IMR-90 (cell line): ENCODE results near the gene MON1A. TPM values are rescaled to one million over a fixed set of nuclear protein-coding genes. Genes with fewer than 3 reads are reported as not detected.
A peak's percentile ranks its signal among the peaks of the same experiment; 100 is the strongest.

Source experiments
- ATAC-seq: fragments of 200-7000 bp; cut with Tn5 transposase; 2 replicates; pipeline ENCODE4 v1.9.1; 2020; ENCODE audit warnings: low read depth, mild to moderate bottlenecking, moderate library complexity
- BruUV-seq: library from RNA; stranded (reverse); fragments of 400-500 nt; replicated peaks from 2 replicates; lab custom pipeline; 2021; lab: Mats Ljungman, UMichigan
- CTCF ChIA-PET: fragments of 300-600 bp; formaldehyde crosslinking; extraction: SDS; loops from one replicate; lab custom pipeline; 2021; ENCODE audit warnings: antibody characterized with exemption; lab: Yijun Ruan, JAX
- POLR2A ChIA-PET: fragments of 300-600 bp; sonication (Branson Sonifier 250); formaldehyde crosslinking; loops from one replicate; lab custom pipeline; 2022; ENCODE audit warnings: antibody characterized with exemption; ENCODE audit not compliant: unreplicated experiment; lab: Charles Lee
- DNase-seq: peaks from one replicate; pipeline ENCODE4 v3.0.0; 2013
- H2AFZ ChIP-seq: replicated peaks from 2 replicates; pipeline ENCODE3; 2013; ENCODE audit warnings: low read length, mild to moderate bottlenecking; ENCODE audit not compliant: poor library complexity
- H2AK5ac ChIP-seq: 2 replicates; pipeline ENCODE4 v1.6.1; 2013; ENCODE audit warnings: low read depth, low read length, inconsistent platforms
- H2AK9ac ChIP-seq: replicated peaks from 2 replicates; pipeline ENCODE3; 2013; ENCODE audit warnings: mild to moderate bottlenecking, low read depth, low read length, moderate library complexity; ENCODE audit not compliant: poor library complexity
- H2BK120ac ChIP-seq: 2 replicates; pipeline ENCODE4 v1.6.1; 2013; ENCODE audit warnings: low read depth, low read length, inconsistent platforms
- H2BK15ac ChIP-seq: 3 replicates; pipeline ENCODE4 v1.6.1; 2013; ENCODE audit warnings: low read depth, low read length, inconsistent platforms
- H2BK20ac ChIP-seq: 2 replicates; pipeline ENCODE4 v1.6.1; 2013; ENCODE audit warnings: low read depth, mild to moderate bottlenecking, inconsistent platforms, low read length, moderate library complexity
- H2BK5ac ChIP-seq: 2 replicates; pipeline ENCODE4 v1.6.1; 2013; ENCODE audit warnings: mild to moderate bottlenecking, low read depth, low read length, inconsistent platforms; ENCODE audit not compliant: poor library complexity, severe bottlenecking
- H3K14ac ChIP-seq: replicated peaks from 2 replicates; pipeline ENCODE4 v1.6.1; 2013; ENCODE audit warnings: low read depth, low read length, inconsistent platforms
- H3K18ac ChIP-seq: 2 replicates; pipeline ENCODE4 v1.6.1; 2013; ENCODE audit warnings: low read depth, low read length, control low read depth
- H3K23ac ChIP-seq: 2 replicates; pipeline ENCODE4 v1.6.1; 2013; ENCODE audit warnings: low read depth, low read length, inconsistent platforms
- H3K27ac ChIP-seq: 2 replicates; pipeline ENCODE4 v1.5.1; 2013; ENCODE audit warnings: mild to moderate bottlenecking, control low read depth, low read length; ENCODE audit not compliant: insufficient read depth
- H3K27me3 ChIP-seq: 2 replicates; pipeline ENCODE4 v1.6.1; 2013; ENCODE audit warnings: low read length; ENCODE audit not compliant: control insufficient read depth, insufficient read depth
- H3K36me3 ChIP-seq: 2 replicates; pipeline ENCODE4 v1.6.1; 2013; ENCODE audit warnings: low read length, mixed read lengths; ENCODE audit not compliant: control insufficient read depth, insufficient read depth
- H3K4ac ChIP-seq: 2 replicates; pipeline ENCODE4 v1.6.1; 2013; ENCODE audit warnings: low read depth, low read length, inconsistent platforms
- H3K4me1 ChIP-seq: 2 replicates; pipeline ENCODE4 v1.6.1; 2013; ENCODE audit warnings: low read length, mixed read lengths; ENCODE audit not compliant: control insufficient read depth, insufficient read depth
- H3K4me2 ChIP-seq: 2 replicates; pipeline ENCODE4 v1.6.1; 2013; ENCODE audit warnings: low read depth, mild to moderate bottlenecking, control low read depth, low read length, moderate library complexity
- H3K4me3 ChIP-seq: 2 replicates; pipeline ENCODE4 v1.5.1; 2013; ENCODE audit warnings: low read depth, mild to moderate bottlenecking, control low read depth, low read length, moderate library complexity; ENCODE audit not compliant: insufficient read depth
- H3K56ac ChIP-seq: 2 replicates; pipeline ENCODE4 v1.6.1; 2013; ENCODE audit warnings: low read length, inconsistent platforms; ENCODE audit not compliant: insufficient read depth; ENCODE audit errors: extremely low read depth
- H3K79me1 ChIP-seq, 2 experiments: 2 replicates each; pipeline ENCODE4 v1.6.1; 2013; ENCODE audit warnings: low read length in 2 of 2, inconsistent platforms in 1 of 2, low read depth in 1 of 2
- H3K9ac ChIP-seq: 2 replicates; pipeline ENCODE4 v1.6.1; 2013; ENCODE audit warnings: low read depth, low read length, control low read depth
- H3K9me1 ChIP-seq: 2 replicates; pipeline ENCODE4 v1.6.1; 2013; ENCODE audit warnings: low read length, inconsistent platforms; ENCODE audit not compliant: insufficient read depth
- H3K9me3 ChIP-seq: 2 replicates; pipeline ENCODE4 v1.6.1; 2013; ENCODE audit warnings: low read length; ENCODE audit not compliant: control insufficient read depth, insufficient read depth
- H4K20me1 ChIP-seq: 2 replicates; pipeline ENCODE4 v1.6.1; 2013; ENCODE audit warnings: low read length, inconsistent platforms; ENCODE audit not compliant: insufficient read depth
- H4K5ac ChIP-seq: 2 replicates; pipeline ENCODE4 v1.6.1; 2013; ENCODE audit warnings: mild to moderate bottlenecking, low read depth, low read length, control low read depth
- H4K8ac ChIP-seq, 2 experiments: 2 replicates each; pipeline ENCODE4 v1.6.1; 2013; ENCODE audit warnings: low read depth in 2 of 2, low read length in 2 of 2, control low read depth in 1 of 2, inconsistent platforms in 1 of 2
- H4K91ac ChIP-seq: 2 replicates; pipeline ENCODE4 v1.6.1; 2013; ENCODE audit warnings: low read depth, low read length, inconsistent platforms; ENCODE audit not compliant: insufficient read depth
- BHLHE40 ChIP-seq: fragments of 150-350 bp; IDR thresholded peaks from 2 replicates; pipeline ENCODE4 v1.6.1; 2016; ENCODE audit warnings: mild to moderate bottlenecking, low read depth, low read length
- CEBPB ChIP-seq: IDR thresholded peaks from 2 replicates; pipeline ENCODE4 v1.6.1; 2012; ENCODE audit warnings: low read depth, low read length, improper control_type of control experiment
- FOS ChIP-seq: fragments of 150-350 bp; IDR thresholded peaks from 2 replicates; pipeline ENCODE4 v1.6.1; 2016; ENCODE audit warnings: low read depth, low read length
- MAFK ChIP-seq: IDR thresholded peaks from 2 replicates; pipeline ENCODE4 v1.6.1; 2012; ENCODE audit warnings: low read depth, low read length, improper control_type of control experiment
- MAZ ChIP-seq: IDR thresholded peaks from 2 replicates; pipeline ENCODE4 v1.6.1; 2012; ENCODE audit warnings: low read depth, mild to moderate bottlenecking, low read length, improper control_type of control experiment, moderate library complexity, borderline replicate concordance
- MXI1 ChIP-seq: IDR thresholded peaks from 2 replicates; pipeline ENCODE4 v1.6.1; 2012; ENCODE audit warnings: low read depth, mild to moderate bottlenecking, low read length, moderate library complexity, borderline replicate concordance
- NFE2L2 ChIP-seq: fragments of 150-350 bp; IDR thresholded peaks from 2 replicates; pipeline ENCODE4 v1.6.1; 2016; ENCODE audit warnings: low read depth, mild to moderate bottlenecking, low read length
- POLR2A ChIP-seq: IDR thresholded peaks from 2 replicates; pipeline ENCODE4 v1.6.1; 2012; ENCODE audit warnings: mild to moderate bottlenecking, low read depth, low read length
- RAD21 ChIP-seq: IDR thresholded peaks from 2 replicates; pipeline ENCODE4 v1.6.1; 2012; ENCODE audit warnings: low read length, improper control_type of control experiment
- RFX5 ChIP-seq: IDR thresholded peaks from 2 replicates; pipeline ENCODE4 v1.8.0; 2012; ENCODE audit warnings: low read depth, mild to moderate bottlenecking, low read length, moderate library complexity
- SMC3 ChIP-seq: fragments of 150-350 bp; IDR thresholded peaks from 2 replicates; pipeline ENCODE4 v1.6.1; 2016; ENCODE audit warnings: low read depth, mild to moderate bottlenecking, antibody characterized with exemption, low read length, moderate library complexity
- WGBS, 2 experiments: methylation state at CpG; one replicate each; pipeline versions ENCODE4 v1.1.5 to v1.1.7; 2013; ENCODE audit warnings: missing lambda C conversion rate in 2 of 2; ENCODE audit not compliant: insufficient read length in 1 of 2; ENCODE audit errors: extremely low coverage in 2 of 2; 5-methylcytosine and 5-hydroxymethylcytosine counted together
- dilution Hi-C: fragments of 300-500 bp; cut with HindIII; formaldehyde crosslinking; loops from one replicate; pipeline ENCODE4 v1.14.3; 2018; ENCODE audit warnings: low sequenced_read_pairs; ENCODE audit not compliant: unreplicated experiment
- in situ Hi-C: fragments of 300-500 bp; cut with MboI; formaldehyde crosslinking; loops from 3 replicates; pipeline ENCODE4 v1.14.3; 2019; ENCODE audit warnings: low sequenced_read_pairs, inconsistent platforms, mixed read lengths
- intact Hi-C: fragments of 100-400 bp; cut with micrococcal nuclease; formaldehyde crosslinking; loops from 2 replicates; pipeline ENCODE4 v1.10.0; 2022
- polyA plus RNA-seq, 3 experiments: library from polyadenylated mRNA; depleted of rRNA; stranded (reverse); fragments of >200 nt; gene quantifications; 2 replicates each; pipeline ENCODE4 v1.2.3, GENCODE V29; 2012; ENCODE audit warnings: low replicate concordance in 1 of 3
- total RNA-seq: library from RNA; depleted of rRNA; stranded (reverse); fragments of >200 nt; gene quantifications from 2 replicates; pipeline ENCODE4 v1.2.3, GENCODE V29; 2012
- TF ChIP-seq, protein P1 (sequence below): fragments of 150-350 bp; IDR thresholded peaks from 2 replicates; pipeline ENCODE4 v1.6.1; 2017; ENCODE audit warnings: mild to moderate bottlenecking, antibody characterized with exemption, low read length, low read depth
- TF ChIP-seq, protein P2 (sequence below): conservative IDR thresholded peaks from 2 replicates; pipeline ENCODE4 v1.5.1; 2012; ENCODE audit warnings: mild to moderate bottlenecking, low read depth, low read length, improper control_type of control experiment
- TF ChIP-seq, protein P3 (sequence below): fragments of 150-350 bp; IDR thresholded peaks from 2 replicates; pipeline ENCODE4 v1.6.1; 2016; ENCODE audit warnings: low read depth, mild to moderate bottlenecking, low read length, moderate library complexity, borderline replicate concordance

Gene MON1A
- total and polyA plus RNA-seq, 2 of the 4 experiments (the other 2 are of a cell fraction) = 8.2 to 13.5 TPM

DNA sequence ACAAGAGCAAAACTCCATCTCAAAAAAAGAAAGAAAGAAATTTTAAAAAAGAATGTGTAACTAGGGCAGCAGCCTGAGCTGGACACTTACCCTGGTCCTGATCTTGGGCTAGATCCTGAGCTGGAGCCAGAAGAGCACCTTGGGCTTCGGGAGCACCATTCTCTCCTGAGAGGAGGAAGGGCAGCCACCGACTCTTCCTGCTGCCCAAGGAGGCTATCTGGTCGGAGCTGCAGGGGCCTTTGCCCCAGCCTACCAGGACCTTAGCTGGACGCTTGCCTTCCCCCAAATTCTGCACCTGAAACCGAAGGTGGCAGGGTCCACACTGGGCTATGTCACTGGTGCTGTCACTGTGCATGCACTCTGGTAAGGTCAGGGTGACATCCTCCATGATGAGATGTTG is 53.0 kb downstream of the MON1A start:
- ChIA-PET POLR2A (no interaction called here), CTCF (interaction anchor here (0.6 kb wide), 1 partner anchor 22 kb away, joined by 8 read pairs; no protein-coding TSS in a partner anchor)
- H3K9me3 ChIP-seq = no peaks in the 10 kb centered on the region
- H3K14ac ChIP-seq = no peak overlapping the region
- H3K56ac ChIP-seq = no peak overlapping the region
- H3K9me1 ChIP-seq = no peaks in the 10 kb centered on the region
- H3K36me3 ChIP-seq = no peaks in the 10 kb centered on the region
- peak overlapping the region; percentile 85 for H2AK9ac ChIP-seq
- no peak overlapping the region for H3K4me2 ChIP-seq
- no peak overlapping the region for H3K4me3 ChIP-seq
- no peak overlapping the region for H4K5ac ChIP-seq
- H2AK5ac ChIP-seq = no peak overlapping the region
- ATAC-seq = no peak
- no peak overlapping the region for H4K8ac ChIP-seq
- no peaks in the 10 kb centered on the region; the same call in 1 of the 2 replicates for H4K20me1 ChIP-seq
- H2BK15ac ChIP-seq = no peak overlapping the region
- 73% methylated on average over 3 of the region's 5 CpGs; no CpG with 5 or more reads in 1 of the 2 experiments for WGBS, 2 experiments
- H2BK20ac ChIP-seq = no peak overlapping the region
- no peak overlapping the region for H3K4ac ChIP-seq
- H3K18ac ChIP-seq = no peak overlapping the region
- no peak overlapping the region for H2BK120ac ChIP-seq
- H3K79me1 ChIP-seq = no peaks in the 10 kb centered on the region
- H3K9ac ChIP-seq = no peak overlapping the region
- H3K27ac ChIP-seq = no peak overlapping the region
- no peaks in the 10 kb centered on the region; the same call in 1 of the 2 replicates for H3K4me1 ChIP-seq
- dilution Hi-C loops = no loop called here
- no peak overlapping the region for H3K23ac ChIP-seq
- no peak overlapping the region for H2BK5ac ChIP-seq
- H4K91ac ChIP-seq = no peak overlapping the region
- peaks cover 52% of the 10 kb centered on the region for H3K27me3 ChIP-seq
- intact Hi-C loops = no loop called here
- TF ChIP-seq, protein P1, sequence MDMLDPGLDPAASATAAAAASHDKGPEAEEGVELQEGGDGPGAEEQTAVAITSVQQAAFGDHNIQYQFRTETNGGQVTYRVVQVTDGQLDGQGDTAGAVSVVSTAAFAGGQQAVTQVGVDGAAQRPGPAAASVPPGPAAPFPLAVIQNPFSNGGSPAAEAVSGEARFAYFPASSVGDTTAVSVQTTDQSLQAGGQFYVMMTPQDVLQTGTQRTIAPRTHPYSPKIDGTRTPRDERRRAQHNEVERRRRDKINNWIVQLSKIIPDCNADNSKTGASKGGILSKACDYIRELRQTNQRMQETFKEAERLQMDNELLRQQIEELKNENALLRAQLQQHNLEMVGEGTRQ = no peak
- TF ChIP-seq RAD21 (no peak), POLR2A (no peak), FOS (no peak), BHLHE40 (no peak), MAFK (no peak), RFX5 (no peak), NFE2L2 (no peak), CEBPB (no peak), SMC3 (no peak), MXI1 (no peak), MAZ (no peak)
- TF ChIP-seq, protein P2, sequence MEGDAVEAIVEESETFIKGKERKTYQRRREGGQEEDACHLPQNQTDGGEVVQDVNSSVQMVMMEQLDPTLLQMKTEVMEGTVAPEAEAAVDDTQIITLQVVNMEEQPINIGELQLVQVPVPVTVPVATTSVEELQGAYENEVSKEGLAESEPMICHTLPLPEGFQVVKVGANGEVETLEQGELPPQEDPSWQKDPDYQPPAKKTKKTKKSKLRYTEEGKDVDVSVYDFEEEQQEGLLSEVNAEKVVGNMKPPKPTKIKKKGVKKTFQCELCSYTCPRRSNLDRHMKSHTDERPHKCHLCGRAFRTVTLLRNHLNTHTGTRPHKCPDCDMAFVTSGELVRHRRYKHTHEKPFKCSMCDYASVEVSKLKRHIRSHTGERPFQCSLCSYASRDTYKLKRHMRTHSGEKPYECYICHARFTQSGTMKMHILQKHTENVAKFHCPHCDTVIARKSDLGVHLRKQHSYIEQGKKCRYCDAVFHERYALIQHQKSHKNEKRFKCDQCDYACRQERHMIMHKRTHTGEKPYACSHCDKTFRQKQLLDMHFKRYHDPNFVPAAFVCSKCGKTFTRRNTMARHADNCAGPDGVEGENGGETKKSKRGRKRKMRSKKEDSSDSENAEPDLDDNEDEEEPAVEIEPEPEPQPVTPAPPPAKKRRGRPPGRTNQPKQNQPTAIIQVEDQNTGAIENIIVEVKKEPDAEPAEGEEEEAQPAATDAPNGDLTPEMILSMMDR = no peak
- TF ChIP-seq, protein P3, sequence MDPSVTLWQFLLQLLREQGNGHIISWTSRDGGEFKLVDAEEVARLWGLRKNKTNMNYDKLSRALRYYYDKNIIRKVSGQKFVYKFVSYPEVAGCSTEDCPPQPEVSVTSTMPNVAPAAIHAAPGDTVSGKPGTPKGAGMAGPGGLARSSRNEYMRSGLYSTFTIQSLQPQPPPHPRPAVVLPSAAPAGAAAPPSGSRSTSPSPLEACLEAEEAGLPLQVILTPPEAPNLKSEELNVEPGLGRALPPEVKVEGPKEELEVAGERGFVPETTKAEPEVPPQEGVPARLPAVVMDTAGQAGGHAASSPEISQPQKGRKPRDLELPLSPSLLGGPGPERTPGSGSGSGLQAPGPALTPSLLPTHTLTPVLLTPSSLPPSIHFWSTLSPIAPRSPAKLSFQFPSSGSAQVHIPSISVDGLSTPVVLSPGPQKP = no peak
- in situ Hi-C loops = no loop called here
- no TSS peak for BruUV-seq
- DNase-seq = no peak
- H2AFZ ChIP-seq = no peak overlapping the region
